Activated naive CD4-positive, alpha-beta T cell treated with anti-CD3 and anti-CD28 coated beads, Interleukin-2, amount 10 ng/mL, durations not matched to agents 7 days and 5 days (primary cell): ENCODE measurements around the gene FBXL7.

Experiments
- CTCF ChIA-PET: fragments of 350-600 bp; sonication (Branson Sonifier 250); formaldehyde crosslinking; loops from one replicate; lab custom pipeline; 2021; ENCODE audit warnings: antibody characterized with exemption; lab: Charles Lee
- DNase-seq: peaks from one replicate; pipeline ENCODE4 v3.0.0-alpha.2; 2020
- H3K27ac Mint-ChIP-seq: one replicate; pipeline ENCODE4 v1.8.0; 2021; ENCODE audit warnings: mild to moderate bottlenecking, moderate library complexity, mixed read lengths
- H3K27me3 Mint-ChIP-seq: one replicate; pipeline ENCODE4 v1.8.0; 2021; ENCODE audit warnings: mild to moderate bottlenecking, mixed read lengths
- H3K36me3 Mint-ChIP-seq: one replicate; pipeline ENCODE4 v1.8.0; 2021; ENCODE audit warnings: mixed read lengths
- H3K4me1 Mint-ChIP-seq: one replicate; pipeline ENCODE4 v1.8.0; 2021; ENCODE audit warnings: mixed read lengths
- H3K4me3 Mint-ChIP-seq: one replicate; pipeline ENCODE4 v1.8.0; 2021; ENCODE audit warnings: mild to moderate bottlenecking, moderate library complexity, mixed read lengths
- H3K9me3 Mint-ChIP-seq: one replicate; pipeline ENCODE4 v1.8.0; 2021; ENCODE audit warnings: mixed read lengths

FBXL7 gene

GRCh38 chr5:15594977-15595568 is 95.1 kb downstream of the FBXL7 start:
- no peak for DNase-seq
- CTCF ChIA-PET, result no interaction called here
- H3K4me3 Mint-ChIP-seq, result no peak overlapping the region
- no peaks in the 10 kb centered on the region for H3K27me3 Mint-ChIP-seq
- H3K4me1 Mint-ChIP-seq, result no peaks in the 10 kb centered on the region
- peaks cover 11% of the 10 kb centered on the region for H3K9me3 Mint-ChIP-seq
- no peaks in the 10 kb centered on the region for H3K36me3 Mint-ChIP-seq
- H3K27ac Mint-ChIP-seq, result no peak overlapping the region

DNA sequence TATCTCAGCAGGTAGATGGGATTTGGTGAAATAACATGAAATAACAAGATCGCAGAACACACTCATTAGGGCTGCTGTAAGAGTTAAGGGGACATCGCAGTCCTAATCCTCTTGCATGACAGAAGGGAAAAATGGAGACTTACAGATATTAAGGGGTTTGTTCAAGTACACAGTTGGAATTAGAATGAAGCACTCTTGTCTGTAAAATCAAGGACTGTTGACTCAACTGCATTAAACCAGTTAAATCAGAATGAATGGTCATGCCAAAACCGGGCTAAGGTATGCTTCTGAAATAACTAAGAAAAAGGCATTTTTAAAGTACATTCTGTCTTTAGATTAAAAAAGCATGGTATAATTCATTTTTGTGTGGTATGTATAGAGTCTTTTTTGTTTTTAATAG is 95.9 kb downstream of the FBXL7 start:
- Mint-ChIP-seq H3K27ac (no peak overlapping the region), H3K36me3 (no peaks in the 10 kb centered on the region), H3K27me3 (no peaks in the 10 kb centered on the region), H3K4me1 (no peaks in the 10 kb centered on the region), H3K9me3 (peaks cover 7% of the 10 kb centered on the region), H3K4me3 (no peak overlapping the region)
- CTCF ChIA-PET, result no interaction called here
- DNase-seq, result no peak

GRCh38 chr5:15596936-15597335 is 97.0 kb downstream of the FBXL7 start:
- no peak overlapping the region for H3K4me3 Mint-ChIP-seq
- H3K36me3 Mint-ChIP-seq, result no peaks in the 10 kb centered on the region
- no peak overlapping the region for H3K27ac Mint-ChIP-seq
- H3K27me3 Mint-ChIP-seq, result no peaks in the 10 kb centered on the region
- H3K4me1 Mint-ChIP-seq, result no peaks in the 10 kb centered on the region
- DNase-seq, result no peak
- H3K9me3 Mint-ChIP-seq, result peaks cover 7% of the 10 kb centered on the region
- CTCF ChIA-PET, result no interaction called here

DNA sequence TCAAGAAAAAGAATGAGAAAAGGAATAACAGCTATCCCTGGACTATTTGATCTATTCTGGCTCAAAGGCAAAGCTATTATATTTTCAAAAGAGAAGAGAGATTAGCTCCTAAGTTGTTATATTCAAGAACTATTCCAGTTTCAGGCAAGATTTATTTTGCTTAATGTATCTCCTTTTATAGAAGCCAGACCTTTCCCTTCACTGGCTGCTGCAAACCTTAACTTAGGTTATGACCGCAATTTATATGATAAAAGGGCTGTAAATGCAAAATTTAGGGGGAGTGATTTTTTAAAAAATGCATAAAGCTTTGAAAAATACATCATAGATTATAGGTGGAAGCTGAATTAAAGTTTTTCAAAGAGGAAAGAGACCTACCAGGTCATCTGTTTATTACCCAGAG is 97.8 kb downstream of the FBXL7 start:
- Mint-ChIP-seq H3K9me3 (peaks cover 7% of the 10 kb centered on the region), H3K4me1 (no peaks in the 10 kb centered on the region), H3K4me3 (no peak overlapping the region), H3K27me3 (no peaks in the 10 kb centered on the region), H3K36me3 (no peaks in the 10 kb centered on the region), H3K27ac (no peak overlapping the region)
- CTCF ChIA-PET, result interaction anchor here (1.4 kb wide), 1 partner anchor 21 kb away, joined by 3 read pairs; no protein-coding TSS in a partner anchor
- DNase-seq, result no peak

DNA sequence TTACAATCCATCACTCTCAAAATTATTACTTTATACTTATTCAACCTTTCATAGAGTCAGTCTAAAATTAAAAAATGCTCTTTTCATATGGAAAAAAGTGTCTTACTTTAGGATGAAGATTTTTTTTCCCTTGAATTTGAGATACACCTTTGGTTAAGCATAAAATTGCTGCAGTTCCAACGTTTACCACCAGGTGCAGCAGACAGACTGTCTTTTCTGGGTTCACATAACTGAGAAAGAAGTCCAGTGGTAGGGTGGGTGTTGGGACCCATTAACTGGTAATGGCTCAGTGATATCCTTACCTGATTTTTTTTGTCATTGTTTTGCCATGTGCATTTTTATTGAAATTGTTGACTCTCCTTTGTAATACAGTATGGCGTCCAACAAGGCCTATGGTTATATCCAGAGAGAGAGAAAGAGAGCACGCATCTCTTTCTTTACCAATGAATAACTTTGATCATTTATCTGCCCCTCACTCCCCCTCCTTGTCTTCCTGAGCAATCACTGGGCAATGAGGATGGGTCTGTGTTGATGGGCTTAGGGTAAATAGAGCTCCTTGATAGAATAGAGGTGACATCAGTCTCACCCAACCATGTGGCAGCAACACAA is 98.4 kb downstream of the FBXL7 start:
- CTCF ChIA-PET, result interaction anchor here (0.5 to 1.4 kb wide), 4 partner anchors 10 to 870 kb away, joined by 3 to 6 read pairs (median 3); no protein-coding TSS in a partner anchor
- H3K9me3 Mint-ChIP-seq, result peaks cover 7% of the 10 kb centered on the region
- H3K4me1 Mint-ChIP-seq, result no peaks in the 10 kb centered on the region
- H3K36me3 Mint-ChIP-seq, result no peaks in the 10 kb centered on the region
- no peak for DNase-seq
- H3K4me3 Mint-ChIP-seq, result no peak overlapping the region
- no peak overlapping the region for H3K27ac Mint-ChIP-seq
- no peaks in the 10 kb centered on the region for H3K27me3 Mint-ChIP-seq

GRCh38 chr5:15600035-15600434 is 100.1 kb downstream of the FBXL7 start:
- Mint-ChIP-seq H3K4me3 (no peak overlapping the region), H3K9me3 (peaks cover 2% of the 10 kb centered on the region), H3K4me1 (no peaks in the 10 kb centered on the region), H3K36me3 (no peaks in the 10 kb centered on the region), H3K27ac (no peak overlapping the region), H3K27me3 (no peaks in the 10 kb centered on the region)
- DNase-seq, result no peak
- CTCF ChIA-PET, result no interaction called here

DNA sequence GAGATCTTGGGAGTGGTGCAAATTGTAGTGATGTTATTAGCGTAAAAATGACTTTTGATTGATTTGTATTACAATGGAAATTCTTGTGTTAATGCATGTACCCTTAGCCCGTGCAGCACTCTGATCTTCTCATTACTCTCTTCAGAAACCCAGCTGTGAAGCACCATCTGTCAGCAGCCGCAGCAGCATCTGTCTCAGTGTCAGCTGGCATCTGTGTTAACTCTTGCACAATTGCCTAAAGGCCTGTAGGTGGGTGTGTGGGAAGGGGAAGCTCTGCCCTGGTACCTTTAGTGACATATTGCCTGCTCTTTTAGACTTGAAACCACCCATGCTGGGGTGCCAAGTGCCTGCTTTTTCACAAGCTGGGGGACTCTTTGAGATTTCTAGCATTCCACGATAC is 101.3 kb downstream of the FBXL7 start:
- H3K36me3 Mint-ChIP-seq, result no peaks in the 10 kb centered on the region
- H3K4me3 Mint-ChIP-seq, result no peak overlapping the region
- H3K9me3 Mint-ChIP-seq, result no peaks in the 10 kb centered on the region
- no peaks in the 10 kb centered on the region for H3K27me3 Mint-ChIP-seq
- DNase-seq, result no peak
- H3K27ac Mint-ChIP-seq, result no peak overlapping the region
- CTCF ChIA-PET, result no interaction called here
- no peaks in the 10 kb centered on the region for H3K4me1 Mint-ChIP-seq

DNA sequence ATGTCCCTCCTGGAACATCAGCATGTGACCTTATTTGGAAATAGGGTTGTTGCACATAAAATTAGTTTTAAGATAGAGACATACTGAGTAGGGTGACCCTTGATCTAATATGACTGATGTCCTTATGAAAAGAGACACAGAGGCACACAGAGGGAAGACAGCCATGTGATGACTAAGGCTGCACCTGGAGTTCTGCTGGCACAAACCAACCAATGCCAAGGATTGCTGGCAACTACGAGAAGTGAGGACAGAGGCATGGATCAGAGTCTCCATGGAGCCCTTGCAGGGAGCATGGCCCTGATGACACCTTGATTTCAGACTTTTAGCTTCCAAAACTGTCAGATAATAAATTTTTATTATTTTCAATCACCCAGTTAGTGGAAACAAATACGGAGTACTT is 101.9 kb downstream of the FBXL7 start:
- H3K36me3 Mint-ChIP-seq, result no peaks in the 10 kb centered on the region
- no peaks in the 10 kb centered on the region for H3K4me1 Mint-ChIP-seq
- no peaks in the 10 kb centered on the region for H3K9me3 Mint-ChIP-seq
- DNase-seq, result no peak
- CTCF ChIA-PET, result no interaction called here
- no peaks in the 10 kb centered on the region for H3K27me3 Mint-ChIP-seq
- no peak overlapping the region for H3K4me3 Mint-ChIP-seq
- no peak overlapping the region for H3K27ac Mint-ChIP-seq

- Mint-ChIP-seq H3K27me3 (no peaks in the 10 kb centered on the region), H3K27ac (no peak overlapping the region), H3K4me1 (no peaks in the 10 kb centered on the region), H3K9me3 (no peaks in the 10 kb centered on the region), H3K36me3 (no peaks in the 10 kb centered on the region), H3K4me3 (no peak overlapping the region)
- CTCF ChIA-PET, result no interaction called here
- no peak for DNase-seq
Measured at GRCh38 chr5:15604986-15605385, 105.0 kb downstream of the FBXL7 start.

- H3K4me1 Mint-ChIP-seq, result no peaks in the 10 kb centered on the region
- no peaks in the 10 kb centered on the region for H3K9me3 Mint-ChIP-seq
- CTCF ChIA-PET, result no interaction called here
- no peaks in the 10 kb centered on the region for H3K27me3 Mint-ChIP-seq
- no peak overlapping the region for H3K27ac Mint-ChIP-seq
- no peak overlapping the region for H3K4me3 Mint-ChIP-seq
- no peaks in the 10 kb centered on the region for H3K36me3 Mint-ChIP-seq
- no peak for DNase-seq
Measured at GRCh38 chr5:15606197-15606596, 106.2 kb downstream of the FBXL7 start.

DNA sequence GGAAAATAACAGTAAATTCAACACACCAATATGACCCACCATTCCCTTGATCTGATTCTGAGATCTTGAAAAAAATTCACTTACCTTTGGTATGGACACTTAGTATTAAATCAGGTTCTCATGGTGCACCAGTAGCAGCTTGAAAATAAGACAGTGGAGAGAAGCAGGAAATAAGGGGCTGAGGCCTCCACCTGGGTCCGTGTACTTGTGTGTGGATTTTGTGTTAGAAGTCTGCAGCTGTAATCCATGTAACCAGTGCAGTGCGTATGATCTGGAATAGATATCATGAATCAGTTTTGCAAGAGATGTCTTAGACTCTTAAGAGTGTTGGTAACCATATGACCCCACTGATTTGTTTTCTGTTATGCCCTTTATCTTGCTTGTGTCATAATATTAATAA is 107.1 kb downstream of the FBXL7 start:
- H3K9me3 Mint-ChIP-seq, result no peaks in the 10 kb centered on the region
- H3K4me1 Mint-ChIP-seq, result no peaks in the 10 kb centered on the region
- no peak overlapping the region for H3K27ac Mint-ChIP-seq
- no peak for DNase-seq
- no peaks in the 10 kb centered on the region for H3K36me3 Mint-ChIP-seq
- H3K27me3 Mint-ChIP-seq, result no peaks in the 10 kb centered on the region
- CTCF ChIA-PET, result no interaction called here
- H3K4me3 Mint-ChIP-seq, result no peak overlapping the region

GRCh38 chr5:15609076-15609725 is 109.2 kb downstream of the FBXL7 start:
- Mint-ChIP-seq H3K9me3 (peaks cover 2% of the 10 kb centered on the region), H3K27ac (no peak overlapping the region), H3K4me3 (no peak overlapping the region), H3K4me1 (no peaks in the 10 kb centered on the region), H3K36me3 (no peaks in the 10 kb centered on the region), H3K27me3 (no peaks in the 10 kb centered on the region)
- no peak for DNase-seq
- CTCF ChIA-PET, result no interaction called here

- H3K36me3 Mint-ChIP-seq, result no peaks in the 10 kb centered on the region
- H3K9me3 Mint-ChIP-seq, result peaks cover 2% of the 10 kb centered on the region
- no peaks in the 10 kb centered on the region for H3K4me1 Mint-ChIP-seq
- CTCF ChIA-PET, result no interaction called here
- no peak overlapping the region for H3K4me3 Mint-ChIP-seq
- DNase-seq, result no peak
- no peaks in the 10 kb centered on the region for H3K27me3 Mint-ChIP-seq
- no peak overlapping the region for H3K27ac Mint-ChIP-seq
Measured at GRCh38 chr5:15610216-15610615, 110.2 kb downstream of the FBXL7 start.

DNA sequence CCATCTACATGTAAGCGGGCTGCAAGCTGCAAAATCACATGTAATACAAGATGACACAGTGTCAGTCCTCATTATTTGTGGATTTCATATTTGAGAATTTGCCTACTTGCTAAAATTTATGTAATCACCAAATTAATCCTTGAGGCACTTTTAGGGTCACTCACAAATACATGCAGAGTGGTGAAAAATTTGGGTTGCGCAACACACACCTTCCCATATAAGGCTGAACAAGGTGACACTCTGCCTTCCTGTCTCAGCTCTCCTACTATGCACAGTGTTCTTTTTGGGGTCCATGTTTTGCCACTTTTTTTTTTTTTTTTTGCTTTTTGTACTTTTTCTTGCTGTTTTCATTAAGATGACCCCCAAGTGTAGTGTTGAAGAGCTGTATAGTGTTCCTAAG is 111.0 kb downstream of the FBXL7 start:
- H3K27ac Mint-ChIP-seq, result no peak overlapping the region
- H3K4me1 Mint-ChIP-seq, result no peaks in the 10 kb centered on the region
- no peak overlapping the region for H3K4me3 Mint-ChIP-seq
- DNase-seq, result no peak
- H3K27me3 Mint-ChIP-seq, result no peaks in the 10 kb centered on the region
- peaks cover 2% of the 10 kb centered on the region for H3K9me3 Mint-ChIP-seq
- CTCF ChIA-PET, result no interaction called here
- H3K36me3 Mint-ChIP-seq, result no peaks in the 10 kb centered on the region
